Measurements from ENCODE around the gene ST6GAL2.

ST6GAL2 gene

DNA sequence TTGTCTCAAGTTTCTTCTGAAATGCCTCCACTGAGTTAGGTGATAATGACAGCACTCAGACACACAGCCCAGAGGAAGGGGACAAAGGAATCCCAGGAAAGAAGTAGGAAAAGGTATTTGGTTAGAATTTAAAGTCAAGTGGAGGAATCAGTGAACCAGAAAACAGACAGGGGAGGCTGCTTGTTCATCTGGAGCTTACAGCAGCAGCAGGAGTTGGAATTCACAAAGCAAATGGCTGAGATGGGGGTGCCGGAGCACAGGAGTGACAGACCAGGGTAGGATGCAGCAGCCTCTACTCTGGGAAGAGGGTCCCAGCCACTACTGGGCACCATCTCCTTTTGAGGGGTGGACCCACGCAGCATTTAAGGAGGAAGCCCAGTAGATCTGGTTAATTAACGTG is 104.8 kb downstream of the ST6GAL2 start:
- TF ChIP-seq ZNF274 (IDR thresholded peaks at IDR 0.05; ENCODE audit: low read depth, low read length) = no peak
- H3K4me3 ChIP-seq (ENCODE audit: low read length) = no peak overlapping the region

DNA sequence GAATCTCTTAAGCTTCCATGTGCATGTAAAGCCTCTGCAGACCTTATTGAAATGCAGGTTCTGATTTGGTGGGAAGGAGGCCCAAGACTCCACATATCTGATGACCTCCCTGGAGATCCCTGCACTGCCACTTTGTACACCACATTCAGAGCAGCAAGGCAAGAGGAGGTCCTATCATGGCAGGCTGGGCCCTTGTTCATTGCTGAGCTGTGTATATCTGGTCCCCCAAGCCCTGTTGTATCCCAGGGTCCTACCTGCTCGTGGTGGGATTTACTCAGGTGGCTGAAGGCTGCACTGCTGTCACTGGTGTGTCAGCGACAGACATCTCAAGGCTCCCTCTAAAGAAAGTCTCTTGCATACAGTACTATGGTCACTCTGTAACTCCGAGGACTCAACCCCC is 114.2 kb downstream of the ST6GAL2 start:
- H3K4me3 ChIP-seq (ENCODE audit: low read length) = no peak overlapping the region
- no peak for TF ChIP-seq ZNF274 (IDR thresholded peaks at IDR 0.05; ENCODE audit: low read depth, low read length)

DNA sequence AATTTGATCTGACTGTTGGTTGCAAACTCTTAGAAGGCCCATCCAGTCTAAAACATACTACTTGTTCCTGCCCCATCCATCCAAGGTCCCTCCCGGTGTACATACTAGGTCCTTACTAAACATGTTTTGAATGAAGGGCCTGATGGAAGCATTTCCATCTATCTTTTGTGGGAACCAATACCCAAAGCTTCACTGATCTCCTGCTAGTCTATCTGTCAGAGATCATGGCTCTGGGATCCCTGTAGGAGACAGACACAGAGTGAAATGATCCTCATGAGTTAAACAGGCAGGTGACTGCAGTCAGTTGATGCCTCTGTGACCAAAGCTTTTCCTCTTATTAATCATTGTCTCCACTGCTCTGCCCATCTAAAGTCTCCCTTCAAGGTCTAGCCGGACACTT is 115.0 kb downstream of the ST6GAL2 start:
- TF ChIP-seq ZNF274 (IDR thresholded peaks at IDR 0.05; ENCODE audit: low read depth, low read length) = no peak
- no peak overlapping the region for H3K4me3 ChIP-seq (ENCODE audit: low read length)

DNA sequence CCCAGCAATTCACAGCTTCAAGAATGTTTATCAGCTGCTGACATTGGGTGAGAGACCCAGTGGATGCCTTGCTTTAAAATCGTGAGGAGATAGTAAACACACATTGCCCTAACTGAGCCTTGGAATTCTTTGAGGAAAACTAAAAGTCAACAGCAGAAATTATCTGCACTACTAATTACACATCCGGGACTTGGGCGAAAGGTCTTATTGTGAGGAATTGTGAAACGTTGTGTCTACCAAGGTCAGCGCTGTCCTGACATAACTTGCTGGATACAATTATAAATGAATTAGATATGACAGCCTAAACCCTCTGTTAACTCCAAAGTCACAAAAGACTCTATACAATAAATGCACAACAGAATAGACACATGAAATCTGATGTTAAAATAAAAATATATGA is 121.4 kb downstream of the ST6GAL2 start:
- TF ChIP-seq ZNF274 (IDR thresholded peaks at IDR 0.05; ENCODE audit: low read depth, low read length) = no peak

DNA sequence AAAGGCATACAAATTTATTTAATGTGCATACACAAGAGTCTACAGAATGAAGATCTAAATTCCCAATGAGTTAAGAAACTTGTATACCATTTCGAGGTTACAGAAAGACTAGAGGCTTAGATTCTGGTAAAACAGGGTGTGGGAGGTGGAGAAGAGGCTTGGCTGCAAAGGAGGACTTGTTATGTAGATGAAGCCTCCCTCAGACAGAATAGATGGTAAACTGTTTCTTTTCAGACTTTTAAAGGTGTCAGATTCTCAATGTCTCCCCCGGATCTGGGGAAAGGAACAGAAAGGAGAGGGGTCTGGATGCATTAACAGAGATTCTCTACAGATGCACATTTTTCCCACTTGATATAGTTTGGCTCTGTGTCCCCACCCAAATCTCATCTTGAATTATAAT is 126.0 kb downstream of the ST6GAL2 start:
- H3K4me3 ChIP-seq (ENCODE audit: low read length) = no peak overlapping the region

More for the DNA sequence above, 121.4 kb downstream of the ST6GAL2 start:
- H3K4me3 ChIP-seq (ENCODE audit: low read length) = no peak overlapping the region

DNA sequence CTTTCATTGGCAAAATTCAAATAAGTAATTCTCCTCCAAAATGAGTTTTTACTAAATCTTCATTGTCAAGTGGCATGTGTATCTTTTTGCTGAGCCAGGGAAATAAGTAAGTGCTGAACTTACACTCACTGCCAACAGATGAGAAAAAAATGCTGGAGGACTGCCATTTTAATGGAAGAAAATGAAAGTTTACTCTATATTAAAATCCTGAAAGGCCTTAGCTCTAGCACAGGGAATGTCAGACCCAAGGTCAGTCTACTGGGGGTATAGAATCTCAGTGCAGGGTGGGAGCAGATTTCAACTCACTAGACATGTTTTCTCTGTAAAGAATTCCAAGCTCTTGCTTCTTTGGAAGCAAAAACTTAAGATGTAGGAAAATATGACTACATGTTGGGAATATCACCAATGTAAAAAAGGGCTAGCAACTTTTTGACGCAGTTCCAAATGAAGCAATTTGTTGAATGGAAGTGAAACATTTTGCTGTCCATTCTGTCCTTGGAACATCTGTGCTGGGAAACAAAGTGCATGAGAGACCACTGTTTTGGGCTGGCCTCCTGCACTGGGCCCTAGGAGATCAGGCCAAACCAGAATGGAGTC is 127.0 kb downstream of the ST6GAL2 start:
- H3K4me3 ChIP-seq (ENCODE audit: low read length) = no peak overlapping the region
- TF ChIP-seq ZNF274 (IDR thresholded peaks at IDR 0.05; ENCODE audit: low read depth, low read length) = no peak

More for the DNA sequence above, 126.0 kb downstream of the ST6GAL2 start:
- TF ChIP-seq ZNF274 (IDR thresholded peaks at IDR 0.05; ENCODE audit: low read depth, low read length) = no peak

All from GM08714 (cell line).